ENCODE results near the gene C9orf72.
"Not testable (repeated sequence)": the region's sequence is repeated elsewhere in the genome, so short reads cannot be mapped to it uniquely, and the experiment has no call there.

C9orf72 gene

DNA sequence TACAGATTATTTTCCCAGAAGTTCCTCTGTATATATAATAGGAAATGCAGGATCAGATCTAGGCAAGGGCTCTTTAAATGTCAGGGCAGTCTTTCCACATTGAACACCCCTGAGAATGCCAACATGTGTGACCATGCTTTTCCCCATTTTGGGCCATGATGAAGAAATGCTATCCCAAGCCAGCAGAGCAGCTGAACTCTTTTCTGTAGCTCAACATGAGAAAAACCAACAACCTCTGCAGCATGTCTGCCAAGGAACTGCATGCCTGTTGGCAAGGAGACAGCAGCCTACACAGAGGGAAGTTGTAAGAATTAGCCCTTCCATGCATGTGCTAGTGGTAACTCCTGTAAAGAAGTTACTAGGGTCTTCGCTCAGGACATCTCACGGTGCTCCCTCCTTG lies 58.7 kb downstream of the C9orf72 start:
- no peak for DNase-seq (ENCODE audit: low read depth)

DNA sequence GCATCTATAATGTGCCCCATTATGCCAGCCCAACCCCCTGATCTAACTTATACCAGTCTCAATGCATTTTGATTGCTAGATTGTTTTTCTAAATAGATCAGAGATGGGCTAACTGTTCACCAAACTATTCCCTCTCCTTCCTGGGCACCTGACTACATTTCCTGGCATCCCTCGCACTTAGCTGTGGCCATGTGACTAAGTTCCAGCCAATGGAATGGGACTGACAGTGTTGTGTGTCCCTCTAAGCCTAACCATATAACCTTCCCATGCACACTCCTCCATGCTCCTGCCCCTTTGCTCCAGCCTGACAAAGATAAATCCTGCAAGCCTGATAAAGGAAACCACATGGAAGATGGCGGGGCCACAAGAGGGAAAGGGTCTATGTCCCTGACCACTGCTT lies 61.5 kb downstream of the C9orf72 start:
- DNase-seq (ENCODE audit: low read depth) = no peak

DNA sequence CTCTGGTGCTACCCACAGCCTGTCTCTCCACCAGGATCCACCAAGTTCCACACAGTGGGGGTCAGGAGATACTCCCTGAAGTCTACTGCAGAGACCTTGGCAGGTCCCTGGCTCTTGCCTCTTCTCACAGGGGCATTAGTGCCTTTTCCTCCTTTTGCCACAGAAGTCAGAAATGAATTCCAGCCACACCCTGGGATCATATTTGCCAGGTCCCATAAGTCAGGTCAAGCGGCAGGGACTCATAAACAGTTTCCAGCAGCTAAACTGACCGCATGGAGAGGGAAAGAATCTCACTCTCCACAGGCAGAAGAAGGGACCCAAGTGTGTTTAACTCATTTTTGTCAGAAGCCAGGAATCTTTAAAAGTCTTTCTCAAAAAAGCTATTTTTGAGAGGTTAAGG lies 62.5 kb downstream of the C9orf72 start:
- DNase-seq (ENCODE audit: low read depth) = no peak

DNA sequence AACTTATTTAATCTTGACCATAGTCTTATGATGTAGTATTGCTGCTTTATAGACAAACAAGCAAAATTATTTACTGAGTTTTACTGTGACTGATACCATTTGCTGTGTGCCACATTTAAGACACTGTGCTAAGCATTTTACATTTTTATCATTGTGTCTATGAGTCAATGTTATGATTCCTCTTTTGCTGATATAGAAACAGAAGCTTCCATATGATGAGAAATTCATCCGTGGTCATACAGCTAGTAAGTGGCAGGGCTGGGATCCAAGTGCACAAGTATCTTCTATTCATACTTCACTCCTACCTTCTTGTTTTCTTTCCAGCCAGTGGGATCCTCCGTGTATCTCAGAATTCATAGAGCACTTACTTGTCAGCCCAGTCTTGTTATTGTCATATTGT lies 66.3 kb downstream of the C9orf72 start:
- DNase-seq (ENCODE audit: low read depth) = no peak

DNA sequence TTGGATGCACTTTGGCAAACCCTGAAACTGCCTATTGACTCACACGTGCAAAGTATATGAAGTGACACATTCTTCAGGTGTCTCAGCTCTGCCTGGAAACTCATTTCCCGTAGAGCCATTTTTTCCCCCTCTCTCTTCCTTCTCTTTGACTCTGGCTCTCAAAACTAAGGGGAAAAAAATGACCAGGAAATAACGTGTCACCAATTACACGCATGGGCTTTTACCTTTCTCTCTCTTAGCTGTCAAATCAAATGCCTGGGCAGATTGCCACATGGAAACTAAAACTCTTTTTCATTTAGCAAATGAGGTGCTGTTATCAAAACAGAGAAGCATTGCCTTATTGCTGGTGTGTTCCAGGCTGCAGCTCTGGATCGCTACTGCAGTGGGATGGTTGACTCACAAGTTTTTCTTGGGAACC lies 67.5 kb downstream of the C9orf72 start:
- no peak for DNase-seq (ENCODE audit: low read depth)

DNA sequence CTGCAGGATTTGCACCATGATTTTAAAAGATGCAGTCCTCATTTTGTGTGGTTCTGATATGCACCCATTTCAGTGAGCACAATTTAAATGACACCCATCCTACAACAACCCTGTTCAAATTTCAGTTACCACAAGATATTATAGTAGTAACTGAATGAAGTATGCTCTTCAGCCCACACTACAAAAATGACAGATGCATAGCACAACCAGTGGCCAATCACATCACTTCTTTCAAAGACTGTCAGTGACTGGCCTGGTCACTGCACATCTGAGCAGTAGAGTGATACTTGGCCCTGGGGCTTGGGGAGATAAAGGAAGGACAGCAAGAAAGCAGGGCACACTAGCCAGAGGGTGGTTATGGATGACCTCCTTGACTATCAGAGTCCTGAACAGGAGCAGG lies 69.0 kb downstream of the C9orf72 start:
- DNase-seq (ENCODE audit: low read depth) = no peak

DNA sequence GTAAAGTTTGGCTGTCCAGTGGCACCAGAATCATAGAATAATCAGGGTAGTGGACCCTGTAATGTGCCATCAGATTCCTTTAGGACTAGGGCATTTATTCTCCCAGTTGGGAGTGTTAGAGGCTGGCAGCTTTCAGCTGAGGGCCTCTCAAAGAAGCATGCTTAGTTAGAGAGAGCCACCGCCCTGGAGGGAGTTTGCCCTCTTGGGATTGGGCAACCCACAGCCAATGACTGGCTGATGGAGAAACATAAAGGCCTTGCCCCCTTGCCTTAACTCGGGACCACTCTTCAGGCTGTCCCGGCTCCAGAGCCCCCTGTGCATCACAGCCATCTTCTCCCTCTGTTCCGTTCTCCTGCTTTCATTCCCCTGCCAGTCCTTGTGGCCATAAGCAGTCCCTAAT lies 69.7 kb downstream of the C9orf72 start:
- no peak for DNase-seq (ENCODE audit: low read depth)

DNA sequence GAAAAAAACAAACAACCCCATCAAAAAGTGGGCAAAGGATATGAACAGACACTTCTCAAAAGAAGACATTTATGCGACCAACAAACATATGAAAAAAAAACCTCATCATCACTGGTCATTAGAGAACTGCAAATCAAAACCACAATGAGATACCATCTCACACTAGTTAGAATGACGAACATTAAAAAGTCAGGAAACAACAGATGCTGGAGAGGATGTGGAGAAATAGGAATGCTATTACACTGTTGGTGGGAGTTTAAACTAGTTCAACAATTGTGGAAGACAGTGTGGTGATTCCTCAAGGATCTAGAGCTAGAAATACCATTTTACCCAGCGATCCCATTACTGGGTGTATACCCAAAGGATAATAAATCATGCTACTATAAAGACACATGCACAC lies 72.4 kb downstream of the C9orf72 start:
- DNase-seq (ENCODE audit: low read depth) = not testable (repeated sequence)

DNA sequence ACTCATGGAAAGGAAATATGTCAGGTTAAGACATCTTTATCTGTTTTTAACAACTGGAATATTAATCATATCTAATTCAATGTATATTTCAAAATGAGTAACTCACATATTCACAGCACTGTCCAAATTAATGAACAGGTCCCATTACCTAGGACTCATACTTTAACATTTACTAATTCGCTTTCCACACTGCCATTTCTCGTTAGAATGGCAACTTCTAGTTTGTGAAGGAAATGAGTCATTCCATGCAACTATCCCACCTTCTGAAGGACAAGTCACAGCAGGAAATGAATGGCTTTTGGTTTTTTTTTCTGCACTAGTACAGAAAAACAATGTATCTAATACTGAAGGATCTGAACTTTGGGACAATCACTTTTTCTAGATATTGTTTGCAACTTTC lies 73.8 kb downstream of the C9orf72 start:
- DNase-seq (ENCODE audit: low read depth) = no peak

DNA sequence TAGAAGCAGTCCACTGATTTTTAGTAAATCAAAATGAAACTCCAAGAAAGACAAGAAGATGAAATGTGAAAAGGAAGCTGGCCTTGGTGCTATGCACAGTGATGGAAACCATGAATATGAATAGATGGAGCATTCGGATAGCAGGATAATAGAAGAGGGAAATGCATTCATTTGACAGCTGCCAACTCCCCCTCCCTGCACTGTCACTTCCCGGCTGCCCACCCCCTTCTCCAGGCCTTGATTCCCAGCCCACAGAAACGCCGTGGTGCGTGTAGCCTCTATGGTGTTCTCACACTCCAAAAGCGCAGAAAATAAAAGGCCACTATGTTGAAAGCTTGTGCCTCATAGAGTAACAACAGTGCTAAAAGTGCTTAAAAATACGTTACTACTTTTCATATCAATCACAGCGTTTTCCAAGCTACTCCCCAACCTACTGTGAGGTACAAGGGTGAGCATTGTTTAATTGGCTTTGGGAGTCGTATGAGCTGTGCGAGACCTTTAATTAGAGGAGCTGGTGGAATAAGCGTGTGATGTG lies 75.3 kb downstream of the C9orf72 start:
- no peak for DNase-seq (ENCODE audit: low read depth)
